IPS DF 4.7 (cell line): ENCODE measurements around the gene RCOR3.
"Not testable (repeated sequence)": the region's sequence is repeated elsewhere in the genome, so short reads cannot be mapped to it uniquely, and the experiment has no call there.

ENCODE experiments used
- DNase-seq: peaks from one replicate; pipeline ENCODE4 v3.0.0-alpha.2; 2013; ENCODE audit warnings: low spot score; ENCODE audit errors: extremely low read depth

Gene RCOR3

DNA sequence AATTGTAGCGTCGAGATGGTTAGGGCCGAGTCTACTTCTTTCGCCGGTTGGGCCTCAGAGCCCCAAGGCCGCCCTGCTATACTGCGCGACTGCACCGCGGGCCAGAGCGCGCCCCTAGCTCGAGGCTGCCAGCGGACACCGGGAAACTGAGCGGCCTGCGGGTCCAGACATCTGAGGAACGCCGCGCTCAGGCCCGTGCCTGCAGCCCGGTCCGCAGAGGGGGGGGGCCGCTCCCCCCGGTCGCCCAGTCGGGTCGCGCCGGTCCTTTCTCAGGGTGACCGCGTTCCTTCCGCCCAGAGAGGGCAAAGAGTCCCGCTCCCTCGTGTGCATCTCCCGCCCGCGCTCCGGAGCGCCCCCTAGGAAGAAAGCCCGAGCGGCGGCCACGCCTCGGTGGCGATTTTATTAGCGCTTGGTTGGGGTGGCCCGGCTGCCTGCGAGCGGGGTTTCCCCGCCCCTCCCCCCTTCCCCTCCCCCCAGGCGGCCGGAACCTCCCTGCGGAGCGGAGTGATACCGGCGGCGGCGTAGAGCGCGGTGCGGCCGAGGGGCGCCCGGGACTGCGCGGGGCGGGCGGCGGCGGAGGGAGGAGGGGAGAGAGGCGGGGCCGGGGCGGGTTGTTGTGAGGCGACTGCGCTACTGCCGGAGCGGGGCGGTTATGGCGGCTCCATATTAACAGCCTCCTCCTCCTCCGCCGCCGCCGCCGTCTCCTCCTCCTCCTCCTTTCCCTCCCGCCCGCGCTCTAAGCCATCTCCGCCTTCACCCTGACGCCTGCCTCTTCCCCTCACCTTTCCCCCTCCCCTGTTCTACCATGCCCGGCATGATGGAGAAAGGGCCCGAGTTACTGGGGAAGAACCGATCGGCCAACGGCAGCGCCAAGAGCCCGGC is at the start of gene RCOR3:
RCOR3 (plus strand) TSS at position 611 of the 882 bp plus-strand sequence; CDS start at position 806, 195 bp downstream.
- no peak for DNase-seq

GRCh38 chr1:211210052-211210451 is 49.1 kb upstream of the RCOR3 start:
- no peak for DNase-seq

- DNase-seq: no peak
Measured at GRCh38 chr1:211210965-211211364, 48.2 kb upstream of the RCOR3 start.

GRCh38 chr1:211213702-211214101 is 45.5 kb upstream of the RCOR3 start:
- no peak for DNase-seq

GRCh38 chr1:211215577-211215976 is 43.6 kb upstream of the RCOR3 start:
- DNase-seq: no peak

DNA sequence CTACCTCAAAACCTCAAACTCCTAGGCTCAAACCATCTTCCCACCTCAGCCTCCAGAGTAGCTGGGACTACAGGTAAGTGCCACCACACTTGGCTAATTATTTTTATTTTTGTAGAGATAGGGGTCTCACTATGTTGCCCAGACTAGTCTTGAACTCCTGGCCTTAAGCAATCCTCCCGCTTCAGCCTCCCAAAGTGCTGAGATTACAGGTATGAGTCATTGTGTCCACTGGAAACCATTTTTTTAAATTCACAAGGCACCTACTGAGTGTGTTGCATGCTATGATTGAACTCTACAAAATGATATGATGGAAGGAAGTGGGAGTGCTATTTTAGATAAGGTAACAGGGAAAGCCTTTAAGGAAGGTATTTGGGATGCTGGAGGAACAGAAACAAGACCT is 41.8 kb upstream of the RCOR3 start:
- no peak for DNase-seq

DNA sequence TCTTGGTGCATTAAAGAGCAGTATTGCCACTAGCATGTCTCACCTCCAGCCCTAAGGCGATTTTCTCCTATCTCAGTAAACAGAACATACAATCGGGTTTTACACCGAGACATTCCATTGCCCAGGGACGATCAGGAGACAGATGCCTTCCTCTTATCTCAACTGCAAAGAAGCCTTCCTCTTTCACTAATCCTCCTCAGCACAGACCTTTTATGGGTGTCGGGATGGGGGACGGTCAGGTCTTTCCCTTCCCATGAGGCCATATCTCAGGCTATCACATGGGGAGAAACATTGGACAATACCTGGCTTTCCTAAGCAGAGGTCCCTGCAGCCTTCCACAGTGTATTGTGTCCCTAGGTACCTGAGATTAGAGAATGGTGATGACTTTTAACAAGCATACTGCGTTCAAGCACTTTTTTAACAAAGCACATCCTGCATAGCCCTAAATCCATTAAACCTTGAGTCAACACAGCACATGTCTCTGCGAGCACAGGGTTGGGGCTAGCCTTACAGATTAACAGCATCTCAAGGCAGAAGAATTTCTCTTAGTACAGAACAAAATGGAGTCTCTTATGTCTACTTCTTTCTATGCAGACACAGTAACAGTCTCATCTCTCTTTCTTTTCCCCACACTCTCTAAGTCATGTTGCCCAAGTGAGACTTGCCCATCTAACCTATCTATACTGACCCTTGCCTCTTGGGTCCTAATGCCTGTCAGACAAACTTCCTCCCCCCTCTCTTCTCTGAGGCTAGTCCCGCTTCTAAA is 36.5 kb upstream of the RCOR3 start:
- DNase-seq: not testable (repeated sequence)

GRCh38 chr1:211228573-211229364 is 30.4 kb upstream of the RCOR3 start:
- DNase-seq: not testable (repeated sequence)

GRCh38 chr1:211229365-211229759 is 29.8 kb upstream of the RCOR3 start:
- DNase-seq: no peak

GRCh38 chr1:211231873-211232272 is 27.3 kb upstream of the RCOR3 start:
- DNase-seq: no peak

DNA sequence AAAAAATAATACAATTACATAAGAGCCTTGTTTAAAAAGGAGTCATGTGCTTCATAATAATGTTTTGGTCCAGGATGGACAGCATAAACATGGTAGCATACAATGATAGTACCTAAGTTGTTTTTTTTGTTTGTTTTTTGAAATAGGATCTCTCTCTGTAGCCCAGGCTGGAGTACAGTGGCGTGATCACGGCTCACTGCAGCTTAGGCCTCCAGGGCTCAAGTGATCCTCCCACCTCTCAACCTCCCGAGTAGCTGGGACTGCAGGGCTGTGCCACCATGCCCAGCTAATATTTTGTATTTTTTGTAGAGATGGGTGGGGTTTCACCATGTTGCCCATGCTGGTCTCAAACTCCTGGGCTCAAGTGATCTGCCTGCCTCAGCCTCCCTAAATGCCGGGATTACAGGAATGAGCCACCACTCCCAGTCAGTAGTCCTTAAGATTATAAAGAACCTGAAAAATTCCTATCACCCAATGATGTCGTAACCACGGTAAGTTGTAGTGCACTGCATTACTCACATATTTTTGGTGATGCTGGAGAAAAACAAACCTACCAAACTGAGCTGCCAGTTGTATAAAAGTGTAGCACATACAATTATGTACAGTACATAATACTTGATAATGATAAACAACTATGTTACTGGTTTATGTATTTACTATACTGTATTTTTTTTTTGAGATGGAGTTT is 22.4 kb upstream of the RCOR3 start:
- DNase-seq: no peak

GRCh38 chr1:211237579-211237978 is 21.6 kb upstream of the RCOR3 start:
- no peak for DNase-seq

DNA sequence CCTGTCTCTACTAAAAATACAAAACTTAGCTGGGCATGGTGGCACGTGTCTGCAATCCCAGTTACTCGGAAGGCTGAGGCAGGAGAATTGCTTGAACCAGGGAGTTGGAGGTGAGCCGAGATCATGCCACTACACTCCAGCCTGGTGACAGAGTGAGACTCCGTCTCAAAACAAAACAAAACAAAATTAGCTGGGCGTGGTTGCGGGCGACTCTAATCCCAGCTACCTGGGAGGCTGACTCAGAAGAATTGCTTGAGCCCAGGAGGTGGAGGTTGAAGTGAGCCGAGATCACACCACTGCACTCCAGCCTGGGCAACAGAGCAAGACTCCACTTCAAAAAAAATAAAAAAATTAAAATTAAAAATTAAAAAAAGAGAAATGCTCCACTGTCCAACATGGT is 18.6 kb upstream of the RCOR3 start:
- not testable (repeated sequence) for DNase-seq

DNA sequence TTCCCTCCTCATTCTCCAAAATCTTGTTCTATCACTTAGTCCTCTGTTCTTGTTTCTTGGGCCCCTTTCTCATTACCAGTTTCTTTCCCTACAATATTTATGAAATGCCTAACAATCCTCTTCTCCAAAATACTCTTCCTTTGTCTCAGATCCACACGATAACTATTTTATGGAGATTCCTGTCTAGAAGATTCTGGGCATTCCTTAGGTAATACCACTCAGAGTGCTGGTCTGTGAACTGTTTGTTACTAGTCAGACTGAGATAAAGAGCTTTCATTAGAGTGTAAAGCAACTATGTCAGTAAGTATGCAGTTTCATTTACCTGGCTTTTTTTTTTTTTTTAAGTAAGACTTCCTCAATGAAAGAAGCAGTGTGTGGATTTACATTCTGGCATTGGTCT is 18.1 kb upstream of the RCOR3 start:
- DNase-seq: no peak

GRCh38 chr1:211243639-211244038 is 15.5 kb upstream of the RCOR3 start:
- DNase-seq: not testable (repeated sequence)

GRCh38 chr1:211246583-211246982 is 12.6 kb upstream of the RCOR3 start:
- DNase-seq: not testable (repeated sequence)

- DNase-seq: no peak
Measured at GRCh38 chr1:211247921-211248320, 11.2 kb upstream of the RCOR3 start.

- not testable (repeated sequence) for DNase-seq
Measured at GRCh38 chr1:211249611-211250010, 9.6 kb upstream of the RCOR3 start.

- DNase-seq: no peak
Measured at GRCh38 chr1:211257826-211258225, 1.3 kb upstream of the RCOR3 start.

DNA sequence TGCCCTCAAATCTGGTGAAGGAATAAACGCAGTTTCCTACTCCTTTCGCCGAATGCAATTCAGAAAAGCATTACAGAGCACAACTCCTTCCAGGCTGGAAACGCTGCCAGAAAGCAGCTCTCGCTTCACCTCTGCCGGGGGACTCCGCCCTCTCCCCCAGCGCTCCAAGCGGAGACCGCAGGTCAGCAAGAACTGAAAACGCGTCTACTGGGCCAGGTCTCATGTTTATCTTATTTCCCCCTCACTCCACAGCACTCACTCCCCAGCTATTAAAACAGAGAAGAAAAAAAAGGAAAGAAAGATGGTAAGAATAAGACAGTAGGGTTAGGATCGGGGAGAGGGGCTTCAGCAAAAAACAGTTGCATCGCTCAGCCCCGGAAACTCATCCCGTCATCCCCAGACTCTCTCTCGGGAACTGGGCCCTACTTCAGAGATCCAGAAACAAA is 833 bp upstream of the RCOR3 start:
- no peak for DNase-seq

DNA sequence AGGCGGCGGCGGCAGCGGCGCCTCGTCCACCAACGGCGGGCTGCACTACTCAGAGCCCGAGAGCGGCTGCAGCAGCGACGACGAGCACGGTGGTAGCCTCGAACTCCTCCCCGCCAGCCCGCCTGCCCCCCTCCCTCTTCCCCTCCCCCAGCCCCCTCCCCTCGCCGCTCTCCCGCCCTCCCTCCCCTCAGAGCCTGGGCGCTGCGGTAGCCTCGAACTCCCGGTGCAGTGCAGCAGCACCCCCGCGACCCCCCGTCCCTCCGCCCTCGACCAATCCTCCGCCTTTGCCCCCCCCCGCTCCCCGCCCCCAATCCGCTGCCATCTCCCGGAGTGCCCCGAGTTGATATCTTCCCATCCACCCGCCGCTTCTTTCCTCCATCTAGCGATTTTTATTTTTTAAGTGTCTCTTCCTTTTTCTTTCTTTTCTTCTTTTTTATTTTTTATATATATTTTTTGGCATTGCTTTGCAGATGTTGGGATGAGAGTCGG is 516 bp downstream of the RCOR3 start:
- no peak for DNase-seq
